GM23338 (cell line): Measurements from ENCODE around the gene FILIP1L. TPM values are rescaled to one million over a fixed set of nuclear protein-coding genes. Genes with fewer than 3 reads are reported as not detected.

Experiments used
- ATAC-seq: fragments of 200-7000 bp; cut with Tn5 transposase; 3 replicates; pipeline ENCODE4 v1.9.1; 2020
- DNase-seq: peaks from one replicate; pipeline ENCODE4 v3.0.0-alpha.2; 2015; ENCODE audit warnings: low spot score
- H2AFZ ChIP-seq: fragments of 200-600 bp; sonication (generic); 2 replicates; pipeline ENCODE4 v1.8.0; 2016; ENCODE audit warnings: antibody characterized with exemption, mild to moderate bottlenecking, moderate library complexity
- H3F3A ChIP-seq: fragments of 200-600 bp; sonication (generic); replicated peaks from 2 replicates; pipeline ENCODE4 v1.8.0; 2017; ENCODE audit warnings: antibody characterized with exemption, mixed run types, low read depth
- H3K27ac ChIP-seq: fragments of 200-600 bp; sonication (generic); 2 replicates; pipeline ENCODE4 v1.6.1; 2016; ENCODE audit warnings: low read depth
- H3K27me3 ChIP-seq: fragments of 200-600 bp; sonication (generic); 2 replicates; pipeline ENCODE4 v1.8.0; 2016; ENCODE audit warnings: mild to moderate bottlenecking, mixed run types, moderate library complexity; ENCODE audit not compliant: insufficient read depth
- H3K36me3 ChIP-seq: fragments of 200-600 bp; sonication (generic); 2 replicates; pipeline ENCODE4 v1.8.0; 2016; ENCODE audit warnings: mild to moderate bottlenecking; ENCODE audit not compliant: insufficient read depth
- H3K4me1 ChIP-seq: fragments of 200-600 bp; sonication (generic); 2 replicates; pipeline ENCODE4 v1.8.0; 2016; ENCODE audit warnings: mild to moderate bottlenecking, moderate library complexity; ENCODE audit not compliant: insufficient read depth
- H3K4me2 ChIP-seq: fragments of 200-600 bp; sonication (generic); 2 replicates; pipeline ENCODE4 v1.7.1; 2017; ENCODE audit warnings: mixed run types
- H3K4me3 ChIP-seq: fragments of 200-600 bp; sonication (generic); 2 replicates; pipeline ENCODE4 v1.6.1; 2016; ENCODE audit warnings: mixed run types
- H3K79me2 ChIP-seq: fragments of 200-600 bp; sonication (generic); replicated peaks from 2 replicates; pipeline ENCODE4 v1.8.0; 2017; ENCODE audit warnings: mild to moderate bottlenecking; ENCODE audit not compliant: insufficient read depth
- H3K9me2 ChIP-seq: fragments of 200-600 bp; sonication (generic); 2 replicates; pipeline ENCODE4 v1.8.0; 2017; ENCODE audit not compliant: insufficient read depth
- H4K20me1 ChIP-seq: fragments of 200-600 bp; sonication (generic); replicated peaks from 2 replicates; pipeline ENCODE4 v1.8.0; 2017; ENCODE audit warnings: mild to moderate bottlenecking; ENCODE audit not compliant: insufficient read depth
- H3K27ac Mint-ChIP-seq: 2 replicates; pipeline ENCODE4 v1.8.0; 2020; ENCODE audit warnings: inconsistent platforms, mild to moderate bottlenecking, moderate library complexity, mixed read lengths
- H3K27me3 Mint-ChIP-seq: 3 replicates; pipeline ENCODE4 v1.8.0; 2022; ENCODE audit warnings: low read depth, mild to moderate bottlenecking, moderate library complexity, mixed read lengths, inconsistent platforms; ENCODE audit not compliant: insufficient read depth, poor library complexity
- H3K36me3 Mint-ChIP-seq: 3 replicates; pipeline ENCODE4 v1.8.0; 2021; ENCODE audit warnings: low read depth, mild to moderate bottlenecking, inconsistent platforms, moderate library complexity, mixed read lengths
- H3K4me1 Mint-ChIP-seq: 3 replicates; pipeline ENCODE4 v1.8.0; 2020; ENCODE audit warnings: mild to moderate bottlenecking, inconsistent platforms, mixed read lengths
- H3K4me3 Mint-ChIP-seq: 3 replicates; pipeline ENCODE4 v1.8.0; 2021; ENCODE audit warnings: moderate library complexity, mild to moderate bottlenecking, inconsistent platforms, mixed read lengths
- H3K9me3 Mint-ChIP-seq: 3 replicates; pipeline ENCODE4 v1.8.0; 2020; ENCODE audit warnings: moderate library complexity, mild to moderate bottlenecking, inconsistent platforms, mixed read lengths
- CREB1 ChIP-seq: fragments of 250-450 bp; sonication (Bioruptor Pico); IDR thresholded peaks from 2 replicates; pipeline ENCODE4 v1.5.0; 2020; ENCODE audit warnings: low read depth, mild to moderate bottlenecking, moderate library complexity
- CTCF ChIP-seq, 2 experiments: fragments of 200-600 bp in 1 of 2; sonication (generic) in 1 of 2; conservative IDR thresholded peaks; 2 replicates each; pipeline versions ENCODE4 v1.5.1 to v1.6.1; 2016 to 2017; ENCODE audit warnings: antibody characterized with exemption in 2 of 2, low read depth in 2 of 2, mild to moderate bottlenecking in 2 of 2, moderate library complexity in 1 of 2
- ETS1 ChIP-seq: IDR thresholded peaks from 2 replicates; pipeline ENCODE4 v1.6.1; 2016; ENCODE audit warnings: antibody characterized with exemption
- EZH2 ChIP-seq: fragments of 200-600 bp; sonication (generic); IDR thresholded peaks from one replicate; pipeline ENCODE4 v1.8.0; 2017; ENCODE audit warnings: antibody characterized with exemption, mild to moderate bottlenecking, low read depth; ENCODE audit not compliant: unreplicated experiment
- EZH2phosphoT487 ChIP-seq: fragments of 200-600 bp; sonication (generic); IDR thresholded peaks from one replicate; pipeline ENCODE4 v1.8.1; 2018; ENCODE audit warnings: antibody characterized with exemption; ENCODE audit not compliant: unreplicated experiment
- JUNB ChIP-seq: IDR thresholded peaks from one replicate; pipeline ENCODE4 v1.6.1; 2016; ENCODE audit warnings: antibody characterized with exemption; ENCODE audit not compliant: unreplicated experiment
- NANOG ChIP-seq: IDR thresholded peaks from 2 replicates; pipeline ENCODE4 v1.6.1; 2016; ENCODE audit warnings: antibody characterized with exemption, borderline replicate concordance
- POLR2AphosphoS5 ChIP-seq: IDR thresholded peaks from 2 replicates; pipeline ENCODE4 v1.6.1; 2016; ENCODE audit warnings: antibody characterized with exemption, low read depth
- REST ChIP-seq: IDR thresholded peaks from one replicate; pipeline ENCODE4 v1.6.1; 2018; ENCODE audit warnings: antibody characterized with exemption; ENCODE audit not compliant: unreplicated experiment
- STAT1 ChIP-seq: IDR thresholded peaks from one replicate; pipeline ENCODE4 v1.6.1; 2016; ENCODE audit warnings: antibody characterized with exemption; ENCODE audit not compliant: unreplicated experiment
- ZNF114 ChIP-seq: fragments of 250-450 bp; sonication (Bioruptor Pico); IDR thresholded peaks from 2 replicates; pipeline ENCODE4 v1.5.0; 2020; ENCODE audit warnings: mild to moderate bottlenecking, moderate library complexity
- ZNF331 ChIP-seq: fragments of 250-450 bp; sonication (Bioruptor Pico); IDR thresholded peaks from 2 replicates; pipeline ENCODE4 v1.5.0; 2020; ENCODE audit warnings: low read depth, mild to moderate bottlenecking, moderate library complexity
- ZNF462 ChIP-seq: fragments of 250-450 bp; sonication (Bioruptor Pico); IDR thresholded peaks from 2 replicates; pipeline ENCODE4 v1.5.0; 2020; ENCODE audit warnings: mild to moderate bottlenecking, moderate library complexity
- polyA plus RNA-seq: library from polyadenylated mRNA; unstranded; fragments of >200 nt; fragmentation: Nextera tagmentation; extraction: Ambion mirVana; gene quantifications from 2 replicates; pipeline ENCODE4 v1.2.1, GENCODE V29; 2016
- total RNA-seq: library from RNA; depleted of rRNA; stranded (reverse); fragments of >200 nt; shearing (Covaris generic); gene quantifications from 2 replicates; pipeline ENCODE4 v1.2.3, GENCODE V29; 2014

FILIP1L gene
- total and polyA plus RNA-seq, 2 experiments from 2014 or later: 1.6 TPM; not detected in 1

- DNase-seq: no peak
- Histone ChIP-seq H3K9me2 (no peaks in the 10 kb centered on the region), H3K79me2 (no peaks in the 10 kb centered on the region), H3F3A (no peaks in the 10 kb centered on the region), H4K20me1 (no peaks in the 10 kb centered on the region; the same call in 1 of the 2 replicates), H3K27ac (no peak overlapping the region), H3K27me3 (no peaks in the 10 kb centered on the region), H3K4me2 (no peak overlapping the region), H2AFZ (no peak overlapping the region), H3K4me1 (no peaks in the 10 kb centered on the region), H3K36me3 (no peaks in the 10 kb centered on the region), H3K4me3 (no peak overlapping the region)
- no peak overlapping the region; the same call in 1 of the 2 replicates for H3K27ac Mint-ChIP-seq
- H3K9me3 Mint-ChIP-seq: no peaks in the 10 kb centered on the region
- H3K4me3 Mint-ChIP-seq: no peak overlapping the region
- H3K27me3 Mint-ChIP-seq: peaks cover 2% of the 10 kb centered on the region
- ATAC-seq: no peak
- no peaks in the 10 kb centered on the region for H3K36me3 Mint-ChIP-seq
- TF ChIP-seq ETS1 (no peak), CTCF (conservative IDR thresholded peaks at IDR 0.05; ENCODE audit: low read depth in 2 of 2) (no peak), EZH2phosphoT487 (no peak), CREB1 (CRISPR knock-in tag) (no peak), JUNB (no peak), ZNF114 (CRISPR knock-in tag) (no peak), ZNF462 (CRISPR knock-in tag) (no peak), NANOG (no peak), ZNF331 (CRISPR knock-in tag) (no peak), STAT1 (no peak), REST (no peak), POLR2AphosphoS5 (no peak), EZH2 (no peak)
- no peaks in the 10 kb centered on the region for H3K4me1 Mint-ChIP-seq
Observed at GRCh38 chr3:99969136-99969535, 145.2 kb downstream of the FILIP1L start.
